Peyer's patch (tissue), 4 donors: ENCODE data around the gene GPAT2. TPM values are rescaled to one million over a fixed set of nuclear protein-coding genes. Genes with fewer than 3 reads are reported as not detected.
"Not testable (repeated sequence)": the region's sequence is repeated elsewhere in the genome, so short reads cannot be mapped to it uniquely, and the experiment has no call there.

Experiments used
- DNase-seq, 3 donors: peaks; one replicate each; pipeline ENCODE4 v3.0.0-alpha.2; 2017 to 2019
- H3K27ac ChIP-seq, 4 donors: fragments of 200-600 bp; sonication (generic); one replicate each; pipeline ENCODE4 v1.5.1; 2016 to 2019
- H3K27me3 ChIP-seq, 2 donors: fragments of 200-600 bp; sonication (generic); one replicate each; pipeline ENCODE4 v1.5.1; 2019
- H3K36me3 ChIP-seq, 3 donors: fragments of 200-600 bp; sonication (generic); one replicate each; pipeline ENCODE4 v1.5.1; 2016 to 2019
- H3K4me1 ChIP-seq, 4 donors: fragments of 200-600 bp; sonication (generic); one replicate each; pipeline ENCODE4 v1.5.1; 2016 to 2019
- H3K4me3 ChIP-seq, 4 donors: fragments of 200-600 bp; sonication (generic); 1 replicate in 3 of 4; 2 replicates in 1 of 4; pipeline ENCODE4 v1.5.1; 2016 to 2019; ENCODE audit warnings: mild to moderate bottlenecking in 1 of 4
- H3K9me3 ChIP-seq, 4 donors: fragments of 200-600 bp; sonication (generic); one replicate each; pipeline ENCODE4 v1.5.1; 2016 to 2019; ENCODE audit warnings: mild to moderate bottlenecking in 1 of 4
- POLR2A ChIP-seq, 2 donors: fragments of 450-650 bp; IDR thresholded peaks; one replicate each; pipeline ENCODE4 v1.5.1; 2017; ENCODE audit warnings: antibody characterized with exemption in 2 of 2, mild to moderate bottlenecking in 2 of 2, moderate library complexity in 2 of 2
- total RNA-seq, 4 donors: library from RNA; depleted of rRNA; stranded (reverse); fragments of >200 nt; gene quantifications; one replicate each; pipeline ENCODE4 v1.1.0, GENCODE V29; 2016
- TF ChIP-seq, protein P1 (sequence below), 6 experiments: fragments of 450-650 bp in 4 of 6; fragments of 200-600 bp in 2 of 6; sonication (generic) in 1 of 6; IDR thresholded peaks; one replicate each; pipeline ENCODE4 v1.5.1; 2017 to 2019; ENCODE audit warnings: antibody characterized with exemption in 6 of 6, mild to moderate bottlenecking in 3 of 6, moderate library complexity in 1 of 6

Gene GPAT2
- total RNA-seq, 4 donors from 2014 or later: 0.53 to 1.7 (median 1.2) TPM

- Histone ChIP-seq H3K9me3 (no peaks in the 10 kb centered on the region), H3K36me3 (no peaks in the 10 kb centered on the region), H3K27ac (no peak overlapping the region), H3K4me1 (no peaks in the 10 kb centered on the region), H3K4me3 (no peak overlapping the region), H3K27me3 (no peaks in the 10 kb centered on the region)
- DNase-seq: no peak
- TF ChIP-seq, protein P1, sequence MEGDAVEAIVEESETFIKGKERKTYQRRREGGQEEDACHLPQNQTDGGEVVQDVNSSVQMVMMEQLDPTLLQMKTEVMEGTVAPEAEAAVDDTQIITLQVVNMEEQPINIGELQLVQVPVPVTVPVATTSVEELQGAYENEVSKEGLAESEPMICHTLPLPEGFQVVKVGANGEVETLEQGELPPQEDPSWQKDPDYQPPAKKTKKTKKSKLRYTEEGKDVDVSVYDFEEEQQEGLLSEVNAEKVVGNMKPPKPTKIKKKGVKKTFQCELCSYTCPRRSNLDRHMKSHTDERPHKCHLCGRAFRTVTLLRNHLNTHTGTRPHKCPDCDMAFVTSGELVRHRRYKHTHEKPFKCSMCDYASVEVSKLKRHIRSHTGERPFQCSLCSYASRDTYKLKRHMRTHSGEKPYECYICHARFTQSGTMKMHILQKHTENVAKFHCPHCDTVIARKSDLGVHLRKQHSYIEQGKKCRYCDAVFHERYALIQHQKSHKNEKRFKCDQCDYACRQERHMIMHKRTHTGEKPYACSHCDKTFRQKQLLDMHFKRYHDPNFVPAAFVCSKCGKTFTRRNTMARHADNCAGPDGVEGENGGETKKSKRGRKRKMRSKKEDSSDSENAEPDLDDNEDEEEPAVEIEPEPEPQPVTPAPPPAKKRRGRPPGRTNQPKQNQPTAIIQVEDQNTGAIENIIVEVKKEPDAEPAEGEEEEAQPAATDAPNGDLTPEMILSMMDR (IDR thresholded peaks at IDR 0.05): no peak
- no peak for TF ChIP-seq POLR2A (IDR thresholded peaks at IDR 0.05)
These were observed 40.6 kb upstream of the GPAT2 start for GRCh38 chr2:96075199-96075771.

DNA sequence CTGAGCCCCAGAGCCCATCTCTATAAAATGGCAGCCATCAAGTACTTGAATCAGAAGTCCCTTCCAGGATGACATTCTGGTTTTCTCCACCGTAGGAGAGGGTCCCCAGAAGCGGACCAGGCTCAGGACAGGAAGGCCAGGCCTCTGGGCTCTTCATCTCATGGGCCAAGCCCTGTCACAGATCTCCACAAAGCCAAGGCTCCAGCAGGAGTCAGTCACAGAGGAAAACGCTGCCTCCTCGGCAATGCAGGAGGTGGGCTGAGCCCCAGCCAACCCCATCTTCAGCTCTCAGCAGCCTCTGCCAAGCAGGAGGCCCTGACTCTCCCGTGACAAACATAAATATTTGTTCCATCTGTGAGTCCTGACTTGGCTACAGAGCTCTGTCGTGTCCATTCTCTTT is 39.4 kb upstream of the GPAT2 start:
- no peak for DNase-seq
- H3K4me1 ChIP-seq: no peaks in the 10 kb centered on the region
- no peaks in the 10 kb centered on the region for H3K9me3 ChIP-seq
- no peaks in the 10 kb centered on the region for H3K36me3 ChIP-seq
- no peak overlapping the region for H3K27ac ChIP-seq
- no peak overlapping the region for H3K4me3 ChIP-seq
- H3K27me3 ChIP-seq: no peaks in the 10 kb centered on the region
- TF ChIP-seq, protein P1 (IDR thresholded peaks at IDR 0.05): no peak
- no peak for TF ChIP-seq POLR2A (IDR thresholded peaks at IDR 0.05)

DNA sequence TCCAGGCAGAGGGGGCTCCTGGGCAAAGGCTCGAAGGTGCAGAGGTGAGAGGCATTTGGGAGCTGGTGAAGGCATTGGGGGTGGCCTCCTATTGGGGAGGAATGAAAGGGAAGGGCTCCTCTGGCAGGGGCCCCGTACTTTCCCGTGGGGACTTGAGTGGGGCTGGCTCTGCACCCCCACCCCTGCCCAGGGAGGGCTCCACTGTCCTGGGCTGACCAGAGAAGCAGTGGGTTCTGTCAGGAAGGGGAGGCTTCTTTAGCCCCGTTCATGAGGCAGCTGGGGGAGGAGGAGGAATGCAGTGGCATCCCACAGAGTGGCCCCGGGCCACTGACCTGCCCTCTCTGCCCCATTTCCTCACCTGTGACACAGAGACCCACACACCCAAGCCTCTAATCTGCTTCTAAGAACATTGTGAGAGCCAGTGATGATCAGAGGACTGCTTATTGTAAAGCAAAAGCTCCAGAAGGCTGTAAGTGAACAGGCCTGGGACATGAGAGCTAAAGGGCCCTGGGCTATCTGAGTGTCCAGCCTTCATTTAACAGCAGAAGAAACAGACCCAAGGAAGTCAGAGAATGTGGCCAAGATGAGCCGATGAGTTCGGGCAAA is 38.6 kb upstream of the GPAT2 start:
- no peak for DNase-seq
- Histone ChIP-seq H3K36me3 (no peaks in the 10 kb centered on the region), H3K27ac (no peak overlapping the region), H3K4me3 (no peak overlapping the region), H3K27me3 (no peaks in the 10 kb centered on the region), H3K9me3 (no peaks in the 10 kb centered on the region), H3K4me1 (no peaks in the 10 kb centered on the region)
- no peak for TF ChIP-seq POLR2A (IDR thresholded peaks at IDR 0.05)
- TF ChIP-seq, protein P1 (IDR thresholded peaks at IDR 0.05): no peak

- H3K27me3 ChIP-seq: no peaks in the 10 kb centered on the region
- no peaks in the 10 kb centered on the region for H3K36me3 ChIP-seq
- H3K27ac ChIP-seq: no peak overlapping the region
- H3K9me3 ChIP-seq: no peaks in the 10 kb centered on the region
- no peak overlapping the region for H3K4me3 ChIP-seq
- DNase-seq: no peak
- TF ChIP-seq, protein P1 (IDR thresholded peaks at IDR 0.05): no peak
- TF ChIP-seq POLR2A (IDR thresholded peaks at IDR 0.05): no peak
- H3K4me1 ChIP-seq: no peaks in the 10 kb centered on the region
These were observed 38.0 kb upstream of the GPAT2 start for GRCh38 chr2:96072746-96073145.

DNA sequence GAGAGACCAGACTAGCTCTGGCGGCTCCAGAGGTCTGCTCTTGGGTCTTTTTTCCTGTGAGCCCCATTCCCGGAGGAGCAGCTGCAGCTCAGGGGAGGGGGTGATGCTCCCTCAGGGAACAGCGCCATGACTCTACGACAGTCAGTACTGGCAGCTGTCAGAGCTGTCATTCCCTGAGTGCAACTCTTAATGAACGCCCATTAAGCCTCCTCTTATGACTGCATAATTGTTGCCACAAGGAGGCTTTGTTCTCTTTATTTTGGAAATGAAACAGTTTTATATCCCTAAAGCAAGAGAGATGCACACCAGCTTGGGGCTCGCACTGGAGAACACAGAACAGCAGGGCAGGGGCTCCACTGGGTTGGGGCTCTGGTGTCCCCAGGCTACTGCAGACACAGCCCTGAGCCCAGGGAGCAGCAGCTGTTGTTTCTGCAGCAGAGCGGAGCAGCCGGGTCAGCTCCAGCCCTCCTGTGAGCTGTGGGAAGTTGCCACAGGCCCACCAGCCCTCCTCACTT is 37.3 kb upstream of the GPAT2 start:
- H3K36me3 ChIP-seq, H3K9me3 ChIP-seq, H3K4me1 ChIP-seq, H3K27me3 ChIP-seq, H3K4me3 ChIP-seq, H3K27ac ChIP-seq, DNase-seq: not testable (repeated sequence)

- DNase-seq, H3K36me3 ChIP-seq: not testable (repeated sequence)
These were observed 36.6 kb upstream of the GPAT2 start for GRCh38 chr2:96071087-96071976.

GRCh38 chr2:96070351-96070750 is 35.6 kb upstream of the GPAT2 start:
- not testable (repeated sequence) for H3K4me1 ChIP-seq, H3K27ac ChIP-seq, DNase-seq, H3K9me3 ChIP-seq, H3K27me3 ChIP-seq, H3K4me3 ChIP-seq, H3K36me3 ChIP-seq

More at GRCh38 chr2:96071087-96071976, 36.6 kb upstream of the GPAT2 start:
- H3K9me3 ChIP-seq, H3K4me3 ChIP-seq, H3K27ac ChIP-seq, H3K4me1 ChIP-seq, H3K27me3 ChIP-seq: not testable (repeated sequence)

DNA sequence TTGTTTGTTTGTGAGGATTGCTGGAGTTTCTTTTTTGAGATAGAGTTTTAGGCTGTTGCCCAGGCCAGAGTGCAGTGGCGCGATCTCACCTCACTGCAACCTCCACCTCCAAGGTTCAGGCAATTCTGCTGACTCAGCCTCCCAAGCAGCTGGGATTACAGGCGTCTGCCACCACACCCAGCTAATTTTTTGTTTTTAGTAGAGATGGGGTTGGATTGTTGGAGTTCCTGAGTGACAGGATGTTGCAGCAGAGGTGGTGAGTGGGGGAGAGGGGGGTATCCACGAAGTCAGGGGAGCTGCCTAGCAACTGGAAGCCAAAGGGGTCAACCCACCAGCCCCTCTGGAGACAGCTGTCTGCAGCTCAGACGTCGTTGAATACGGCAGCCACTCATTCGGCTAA is 35.2 kb upstream of the GPAT2 start:
- not testable (repeated sequence) for H3K27ac ChIP-seq, DNase-seq, H3K9me3 ChIP-seq, H3K36me3 ChIP-seq, H3K27me3 ChIP-seq, H3K4me1 ChIP-seq, H3K4me3 ChIP-seq

DNA sequence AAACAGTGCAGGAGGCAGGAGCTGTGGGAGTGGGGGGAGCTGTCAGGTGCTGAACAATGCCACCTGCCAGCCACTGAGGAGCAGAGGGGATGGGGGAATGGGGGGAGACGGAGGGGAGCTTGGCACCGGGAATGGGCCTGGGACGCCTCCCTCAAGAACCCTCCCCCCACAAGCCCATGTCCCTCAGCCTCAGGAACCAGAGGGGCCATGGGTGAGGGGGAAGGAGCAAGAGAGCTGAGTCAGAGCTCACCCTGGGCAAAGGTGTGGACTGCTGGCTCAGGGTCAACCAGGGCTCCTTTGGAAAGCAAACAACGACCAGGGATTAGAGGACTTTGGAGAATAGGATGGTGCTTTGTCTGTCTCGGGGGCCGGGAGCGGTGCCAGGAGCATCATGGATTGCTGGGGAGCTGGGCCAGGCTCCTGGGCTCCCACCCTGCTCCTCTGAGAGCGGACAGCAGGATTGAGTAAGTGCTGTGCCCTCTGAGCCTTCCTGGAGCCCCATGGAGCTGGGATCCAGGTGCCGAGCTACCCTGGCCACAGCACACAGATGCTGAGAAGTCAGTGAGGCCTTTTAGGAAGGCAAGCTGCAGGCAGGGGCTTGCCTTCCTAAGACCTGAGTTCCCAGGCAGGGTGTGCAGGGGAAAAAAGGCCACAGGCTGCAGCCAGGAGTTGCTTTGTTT is 33.3 kb upstream of the GPAT2 start:
- H3K27ac ChIP-seq, H3K9me3 ChIP-seq, H3K36me3 ChIP-seq, DNase-seq, H3K27me3 ChIP-seq, H3K4me1 ChIP-seq, H3K4me3 ChIP-seq: not testable (repeated sequence)
